OCI-LY1 (cell line): ENCODE measurements around the gene SLITRK2.

Experiments used
- H2AFZ ChIP-seq: fragments of 200-600 bp; sonication (generic), shearing (Covaris generic); 2 replicates; pipeline ENCODE4 v1.6.0; 2014; ENCODE audit warnings: antibody characterized with exemption, mild to moderate bottlenecking, low read length
- H3F3A ChIP-seq: fragments of 200-600 bp; sonication (generic), shearing (Covaris generic); 2 replicates; pipeline ENCODE4 v1.6.0; 2014; ENCODE audit warnings: mild to moderate bottlenecking, antibody characterized with exemption, low read length, moderate library complexity; ENCODE audit not compliant: insufficient read depth
- H3K27ac ChIP-seq: fragments of 200-600 bp; sonication (generic); 2 replicates; pipeline ENCODE4 v1.5.1; 2014; ENCODE audit warnings: low read length, mixed run types, mild to moderate bottlenecking, low read depth; ENCODE audit not compliant: poor library complexity, severe bottlenecking
- H3K27me3 ChIP-seq: fragments of 200-600 bp; sonication (generic); 2 replicates; pipeline ENCODE4 v1.6.0; 2014; ENCODE audit warnings: antibody characterized with exemption, mild to moderate bottlenecking, low read length, moderate library complexity; ENCODE audit not compliant: insufficient read depth
- H3K36me3 ChIP-seq: fragments of 200-600 bp; sonication (generic); 2 replicates; pipeline ENCODE4 v1.6.1; 2014; ENCODE audit warnings: mild to moderate bottlenecking, antibody characterized with exemption, low read length, moderate library complexity, mixed read lengths; ENCODE audit not compliant: insufficient read depth
- H3K4me1 ChIP-seq: fragments of 200-600 bp; sonication (generic); 2 replicates; pipeline ENCODE4 v1.5.1; 2014; ENCODE audit warnings: mild to moderate bottlenecking, low read length, moderate library complexity; ENCODE audit not compliant: insufficient read depth, severe bottlenecking
- H3K4me2 ChIP-seq: fragments of 200-600 bp; sonication (generic), shearing (Covaris generic); 2 replicates; pipeline ENCODE4 v1.6.1; 2014; ENCODE audit warnings: low read length
- H3K4me3 ChIP-seq: fragments of 200-600 bp; sonication (generic); 2 replicates; pipeline ENCODE4 v1.5.1; 2014; ENCODE audit warnings: low read length, low read depth, mild to moderate bottlenecking, mixed read lengths; ENCODE audit not compliant: poor library complexity, severe bottlenecking
- H3K79me2 ChIP-seq: fragments of 200-600 bp; shearing (Covaris generic); 2 replicates; pipeline ENCODE4 v1.6.1; 2016; ENCODE audit warnings: mixed run types, low read length, mixed read lengths; ENCODE audit not compliant: insufficient read depth
- H3K9ac ChIP-seq: fragments of 200-600 bp; sonication (generic), shearing (Covaris generic); 2 replicates; pipeline ENCODE4 v1.6.1; 2014; ENCODE audit warnings: mild to moderate bottlenecking, low read length, mixed read lengths
- H3K9me2 ChIP-seq: fragments of 200-600 bp; sonication (generic), shearing (Covaris generic); 2 replicates; pipeline ENCODE4 v1.6.1; 2014; ENCODE audit warnings: low read depth, mild to moderate bottlenecking, low read length, mixed read lengths
- H3K9me3 ChIP-seq: fragments of 200-600 bp; shearing (Covaris generic); 2 replicates; pipeline ENCODE4 v1.6.1; 2014; ENCODE audit warnings: low read length, mixed read lengths
- H4K20me1 ChIP-seq: fragments of 200-600 bp; sonication (generic), shearing (Covaris generic); 2 replicates; pipeline ENCODE4 v1.6.0; 2016; ENCODE audit warnings: mild to moderate bottlenecking, low read length; ENCODE audit not compliant: insufficient read depth
- EZH2 ChIP-seq: fragments of 200-600 bp; sonication (generic), shearing (Covaris generic); IDR thresholded peaks from 2 replicates; pipeline ENCODE4 v1.8.0; 2017; ENCODE audit warnings: borderline replicate concordance, mixed run types, mild to moderate bottlenecking, antibody characterized with exemption, low read length, moderate library complexity, mixed read lengths
- TF ChIP-seq, protein P1 (sequence below): fragments of 200-600 bp; sonication (generic), shearing (Covaris generic); IDR thresholded peaks from 2 replicates; pipeline ENCODE4 v1.5.1; 2017; ENCODE audit warnings: mild to moderate bottlenecking, antibody characterized with exemption, low read length, moderate library complexity, mixed read lengths

The SLITRK2 gene

DNA sequence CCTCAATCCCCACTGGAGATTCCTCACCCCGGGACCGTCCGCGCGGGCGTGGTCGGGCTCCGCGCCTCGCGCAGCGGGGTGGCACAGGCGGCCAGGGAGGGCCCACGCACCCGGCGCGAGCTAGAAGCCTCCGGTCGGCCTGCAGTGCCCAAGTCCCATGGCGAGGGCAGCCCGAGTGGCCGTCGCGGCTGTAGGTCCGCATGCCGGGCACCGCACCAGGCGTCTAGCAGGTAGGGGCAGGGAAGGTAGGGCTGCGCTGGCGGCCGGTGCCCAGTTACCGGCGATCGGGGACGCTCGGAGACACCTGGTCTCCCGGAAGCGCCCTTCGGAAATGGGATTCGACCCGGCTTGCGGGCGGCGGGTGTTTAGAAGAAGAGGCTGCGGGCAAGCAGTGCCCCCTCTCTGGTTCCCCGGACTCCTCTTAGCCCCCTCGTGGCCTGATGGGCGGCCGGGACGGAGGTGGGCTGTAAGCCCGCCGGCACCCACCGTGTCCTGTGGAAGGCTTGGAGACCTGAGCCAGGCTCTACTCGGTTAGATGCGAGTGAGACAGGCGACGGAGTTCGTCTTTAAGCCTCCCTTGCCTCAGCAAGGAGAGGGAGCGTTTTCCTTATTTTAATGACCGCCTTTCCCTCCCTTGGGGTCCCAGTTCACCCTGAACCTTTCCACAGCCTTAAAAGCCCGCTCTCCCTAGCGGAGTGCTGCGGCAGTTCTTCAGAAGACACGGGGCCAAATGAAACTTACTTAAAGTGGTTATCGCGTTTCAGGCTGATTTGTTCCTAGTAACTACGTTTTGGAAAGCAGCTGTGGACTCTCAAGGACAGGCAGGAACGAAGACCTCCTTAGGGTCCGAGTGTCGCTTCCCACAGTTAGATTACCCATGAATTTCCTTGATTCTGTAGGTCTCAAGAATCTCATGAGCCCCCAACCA lies 821 bp downstream of the SLITRK2 start:
- TF ChIP-seq EZH2 = no peak
- TF ChIP-seq, protein P1, sequence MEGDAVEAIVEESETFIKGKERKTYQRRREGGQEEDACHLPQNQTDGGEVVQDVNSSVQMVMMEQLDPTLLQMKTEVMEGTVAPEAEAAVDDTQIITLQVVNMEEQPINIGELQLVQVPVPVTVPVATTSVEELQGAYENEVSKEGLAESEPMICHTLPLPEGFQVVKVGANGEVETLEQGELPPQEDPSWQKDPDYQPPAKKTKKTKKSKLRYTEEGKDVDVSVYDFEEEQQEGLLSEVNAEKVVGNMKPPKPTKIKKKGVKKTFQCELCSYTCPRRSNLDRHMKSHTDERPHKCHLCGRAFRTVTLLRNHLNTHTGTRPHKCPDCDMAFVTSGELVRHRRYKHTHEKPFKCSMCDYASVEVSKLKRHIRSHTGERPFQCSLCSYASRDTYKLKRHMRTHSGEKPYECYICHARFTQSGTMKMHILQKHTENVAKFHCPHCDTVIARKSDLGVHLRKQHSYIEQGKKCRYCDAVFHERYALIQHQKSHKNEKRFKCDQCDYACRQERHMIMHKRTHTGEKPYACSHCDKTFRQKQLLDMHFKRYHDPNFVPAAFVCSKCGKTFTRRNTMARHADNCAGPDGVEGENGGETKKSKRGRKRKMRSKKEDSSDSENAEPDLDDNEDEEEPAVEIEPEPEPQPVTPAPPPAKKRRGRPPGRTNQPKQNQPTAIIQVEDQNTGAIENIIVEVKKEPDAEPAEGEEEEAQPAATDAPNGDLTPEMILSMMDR = no peak
- Histone ChIP-seq H3K9me3 (no peaks in the 10 kb centered on the region), H3K27me3 (no peaks in the 10 kb centered on the region), H3K27ac (no peak overlapping the region), H2AFZ (no peak overlapping the region), H3K36me3 (no peaks in the 10 kb centered on the region), H3K4me1 (no peaks in the 10 kb centered on the region), H3K4me3 (no peak overlapping the region), H3K9me2 (no peaks in the 10 kb centered on the region), H3F3A (no peaks in the 10 kb centered on the region), H4K20me1 (no peaks in the 10 kb centered on the region), H3K79me2 (no peaks in the 10 kb centered on the region), H3K4me2 (no peak overlapping the region), H3K9ac (no peak overlapping the region)

DNA sequence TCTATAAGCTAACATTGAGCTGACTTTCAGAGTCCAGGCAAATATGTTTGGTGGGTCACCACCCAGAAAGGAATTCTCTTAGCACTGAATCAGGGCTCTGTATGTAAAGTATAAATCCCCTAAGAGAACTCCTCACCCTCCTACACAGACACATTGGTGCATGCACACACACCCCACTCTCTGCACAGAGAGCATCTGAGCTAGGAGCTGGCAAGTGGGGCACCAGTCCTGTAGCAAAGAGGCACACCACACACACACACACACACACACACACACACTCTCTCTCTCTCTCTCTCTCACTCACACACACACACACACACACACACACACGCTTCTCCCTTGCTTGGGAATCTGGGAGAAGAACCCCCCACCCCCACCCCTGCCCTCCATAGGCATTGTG lies 3.2 kb downstream of the SLITRK2 start:
- no peaks in the 10 kb centered on the region for H3K36me3 ChIP-seq

DNA sequence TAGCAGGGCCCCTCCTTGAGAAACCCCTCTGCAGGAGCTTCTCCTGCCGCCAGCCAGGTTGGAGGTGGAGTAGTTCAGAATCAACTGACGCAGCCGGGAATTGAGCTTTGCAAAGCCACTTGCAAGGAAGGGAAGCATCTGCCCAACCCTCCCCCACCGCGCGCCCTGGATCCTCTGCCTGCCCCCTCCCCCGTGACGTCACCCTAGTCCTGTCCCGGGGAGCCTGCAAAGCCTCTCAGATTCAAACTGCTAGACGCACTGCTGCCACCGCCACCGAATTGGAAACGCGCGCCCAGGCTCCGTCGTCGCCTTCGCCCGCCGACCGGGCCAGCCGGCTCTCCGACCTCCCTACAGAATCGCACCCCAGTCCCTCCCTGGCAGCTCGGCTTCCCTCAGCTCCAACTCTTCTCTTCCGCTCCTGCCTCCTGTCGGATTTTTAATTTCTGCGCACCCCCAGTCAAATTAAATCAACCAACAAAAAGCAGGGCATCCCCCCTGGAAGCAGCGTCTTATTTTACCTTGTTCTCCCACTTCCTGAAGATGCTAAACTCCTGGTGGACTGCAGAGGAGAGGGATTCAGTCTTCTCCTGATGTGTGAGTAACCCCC lies 3.8 kb downstream of the SLITRK2 start:
- TF ChIP-seq, protein P1 = no peak
- Histone ChIP-seq H3K27me3 (no peaks in the 10 kb centered on the region), H3K9ac (no peak overlapping the region), H2AFZ (no peak overlapping the region), H3K4me1 (no peaks in the 10 kb centered on the region), H3F3A (no peaks in the 10 kb centered on the region), H3K36me3 (no peaks in the 10 kb centered on the region), H3K9me2 (no peaks in the 10 kb centered on the region), H3K27ac (no peak overlapping the region), H3K79me2 (no peaks in the 10 kb centered on the region), H3K4me2 (no peak overlapping the region), H3K4me3 (no peak overlapping the region), H4K20me1 (no peaks in the 10 kb centered on the region), H3K9me3 (no peaks in the 10 kb centered on the region)

More for the DNA sequence above, 3.2 kb downstream of the SLITRK2 start:
- TF ChIP-seq, protein P1 = no peak
- TF ChIP-seq EZH2 = no peak
- no peak overlapping the region for H3K4me2 ChIP-seq
- no peaks in the 10 kb centered on the region for H4K20me1 ChIP-seq
- no peaks in the 10 kb centered on the region for H3K9me2 ChIP-seq
- H3K27me3 ChIP-seq = no peaks in the 10 kb centered on the region
- H3K9me3 ChIP-seq = no peaks in the 10 kb centered on the region
- H3K4me1 ChIP-seq = no peaks in the 10 kb centered on the region
- no peak overlapping the region for H2AFZ ChIP-seq
- H3K4me3 ChIP-seq = no peak overlapping the region
- H3K9ac ChIP-seq = no peak overlapping the region
- no peak overlapping the region for H3K27ac ChIP-seq
- no peaks in the 10 kb centered on the region for H3F3A ChIP-seq
- no peaks in the 10 kb centered on the region for H3K79me2 ChIP-seq
